Activated naive CD8-positive, alpha-beta T cell treated with anti-CD3 and anti-CD28 coated beads, Interleukin-2, amount 10 ng/mL, durations not matched to agents 7 days and 5 days (primary cell): ENCODE data around the gene SEBOX. TPM values are rescaled to one million over a fixed set of nuclear protein-coding genes. Genes with fewer than 3 reads are reported as not detected.

Source experiments
- ATAC-seq: fragments of 150-1000 bp; cut with Tn5 transposase; one replicate; pipeline ENCODE4 v1.10.0; 2021; ENCODE audit warnings: low read depth, moderate library complexity
- POLR2A ChIA-PET: fragments of 350-600 bp; sonication (Branson Sonifier 250); formaldehyde crosslinking; loops from one replicate; lab custom pipeline; 2021; ENCODE audit warnings: antibody characterized with exemption; lab: Charles Lee
- DNase-seq: peaks from one replicate; pipeline ENCODE4 v3.0.0; 2021
- H3K27ac Mint-ChIP-seq: one replicate; pipeline ENCODE4 v1.8.0; 2022; ENCODE audit warnings: mild to moderate bottlenecking, mixed read lengths
- H3K27me3 Mint-ChIP-seq: one replicate; pipeline ENCODE4 v1.8.0; 2022; ENCODE audit warnings: mild to moderate bottlenecking, moderate library complexity, mixed read lengths
- H3K36me3 Mint-ChIP-seq: one replicate; pipeline ENCODE4 v1.8.0; 2021; ENCODE audit warnings: mild to moderate bottlenecking, mixed read lengths
- H3K4me1 Mint-ChIP-seq: one replicate; pipeline ENCODE4 v1.8.0; 2021; ENCODE audit warnings: mixed read lengths
- H3K4me3 Mint-ChIP-seq: one replicate; pipeline ENCODE4 v1.8.0; 2022; ENCODE audit warnings: mild to moderate bottlenecking, moderate library complexity, mixed read lengths
- H3K9me3 Mint-ChIP-seq: one replicate; pipeline ENCODE4 v1.8.0; 2021; ENCODE audit warnings: mixed read lengths
- total RNA-seq, 2 experiments: library from RNA; stranded (reverse); gene quantifications; one replicate each; pipeline ENCODE4 v1.2.3, GENCODE V29; 2021

The SEBOX gene
- total RNA-seq, 2 experiments from 2014 or later, result not detected

DNA sequence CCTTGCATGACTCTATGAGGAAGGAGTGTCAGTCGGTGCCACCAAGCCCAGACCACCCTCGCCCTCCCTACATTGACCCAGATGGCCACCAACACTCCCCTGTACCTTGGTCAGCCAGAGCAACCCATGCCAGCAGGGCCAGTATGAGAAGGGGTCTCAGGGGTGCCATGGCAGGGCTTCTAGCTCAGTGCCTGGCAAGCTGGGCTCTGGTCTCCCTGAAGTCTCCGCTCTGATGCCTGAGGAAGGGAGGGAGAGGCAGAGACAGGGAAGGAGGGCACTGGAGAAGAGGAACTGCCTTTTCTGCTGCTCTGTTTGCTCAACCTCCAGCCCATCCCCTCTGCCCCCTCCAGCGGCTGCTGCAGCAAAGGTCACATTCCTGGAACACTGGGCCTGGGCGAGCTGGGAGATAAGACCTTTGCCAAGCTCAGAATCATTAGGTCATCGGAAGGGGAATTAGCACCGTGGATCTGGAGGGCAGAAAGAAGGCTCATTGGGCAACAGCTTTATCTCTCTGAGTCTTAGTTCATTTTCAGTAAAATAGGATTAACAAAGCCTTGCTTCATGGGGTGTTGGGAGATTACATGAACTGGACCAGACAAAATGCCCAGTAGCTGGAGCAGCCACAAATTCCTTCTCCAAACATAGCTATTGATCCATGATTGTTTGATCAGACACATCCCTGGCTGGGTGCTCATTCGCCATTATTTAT lies 5.2 kb upstream of the SEBOX start, which contains the start of gene VTN:
Gene VTN, minus strand, starts transcription at position 273 of the 709 bp plus-strand sequence. Its CDS starts 104 bp downstream, at position 169.
- Mint-ChIP-seq H3K9me3 (no peaks in the 10 kb centered on the region), H3K27me3 (no peaks in the 10 kb centered on the region), H3K4me1 (peaks cover 18% of the 10 kb centered on the region), H3K36me3 (no peaks in the 10 kb centered on the region), H3K27ac (peak within 1 kb of the TSS; percentile 88), H3K4me3 (peak within 1 kb of the TSS; percentile 94)
- DNase-seq (no peak), ATAC-seq (no peak)
- POLR2A ChIA-PET, result interaction anchor here (0.8 to 3.4 kb wide), 3 partner anchors 13 to 35 kb away, joined by 3 to 19 read pairs (median 16); partner anchors contain the start of genes IFT20, POLDIP2 and TNFAIP1

DNA sequence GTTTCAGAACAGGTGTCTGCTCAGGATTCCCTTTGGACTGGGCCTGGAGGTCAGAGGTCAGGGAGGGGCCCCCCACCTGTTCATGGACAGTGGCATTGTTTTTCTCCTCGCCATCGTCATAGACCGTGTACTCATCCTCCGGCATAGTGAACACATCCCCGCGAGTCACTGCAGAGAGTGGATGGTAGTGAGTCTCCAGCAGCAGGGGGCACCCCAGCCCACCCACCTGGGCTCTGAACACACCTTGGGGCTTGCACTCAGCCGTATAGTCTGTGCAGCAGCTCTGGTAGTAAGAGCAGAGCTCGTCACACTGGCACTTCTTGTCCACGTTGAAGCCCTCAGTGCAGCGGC lies 4.7 kb upstream of the SEBOX start:
- Mint-ChIP-seq H3K9me3 (no peaks in the 10 kb centered on the region), H3K4me3 (no peak overlapping the region), H3K27me3 (no peaks in the 10 kb centered on the region), H3K27ac (no peak overlapping the region), H3K36me3 (no peaks in the 10 kb centered on the region), H3K4me1 (peaks cover 18% of the 10 kb centered on the region)
- POLR2A ChIA-PET, result interaction anchor here (1.5 to 3.0 kb wide), 2 partner anchors 12 to 15 kb away, joined by 4 to 16 read pairs; partner anchors contain the start of gene POLDIP2
- DNase-seq, result no peak
- ATAC-seq, result no peak

DNA sequence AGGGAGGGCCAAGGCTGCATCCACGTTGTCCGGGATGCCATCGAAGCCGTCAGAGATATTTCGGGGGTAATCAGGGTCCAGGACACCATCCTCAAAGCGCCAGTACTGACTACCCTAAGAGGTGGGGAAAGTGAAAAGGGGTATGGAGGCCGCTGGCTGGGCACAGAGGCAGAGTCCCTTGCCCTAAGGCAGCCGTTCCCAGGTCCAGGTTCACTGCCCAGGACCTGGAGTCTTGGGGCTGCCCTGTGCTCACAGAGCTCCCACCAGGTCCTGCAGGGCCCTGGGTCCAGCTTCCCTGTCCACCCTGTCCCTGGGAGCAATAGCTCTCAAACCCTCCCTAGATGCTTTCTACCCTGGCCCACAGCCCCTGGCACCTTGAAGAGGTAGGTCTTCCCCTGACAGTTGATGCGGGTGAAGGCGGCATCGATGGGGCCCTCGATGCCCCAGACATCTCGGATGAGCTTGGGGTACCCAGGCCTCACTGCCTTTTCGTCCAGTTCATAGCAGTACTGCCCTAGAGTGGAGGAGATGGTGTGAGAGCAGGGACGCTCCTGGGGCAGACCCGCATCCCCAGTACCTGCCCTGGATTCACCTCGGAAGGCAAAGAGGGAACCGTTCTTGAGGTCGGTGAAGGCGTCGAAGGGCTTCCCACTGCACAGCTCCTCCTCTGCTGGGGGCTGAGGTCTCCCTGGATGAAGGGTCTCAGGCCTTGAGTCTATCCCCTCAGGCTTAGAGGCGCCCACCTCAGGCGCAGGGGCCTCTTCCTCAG lies 4.1 kb upstream of the SEBOX start:
- H3K36me3 Mint-ChIP-seq, result no peaks in the 10 kb centered on the region
- no peak overlapping the region for H3K27ac Mint-ChIP-seq
- POLR2A ChIA-PET, result interaction anchor here (1.2 to 1.5 kb wide), 3 partner anchors 11 to 33 kb away, joined by 3 to 5 read pairs (median 4); partner anchors contain the start of genes IFT20 and TNFAIP1
- H3K27me3 Mint-ChIP-seq, result no peaks in the 10 kb centered on the region
- H3K4me3 Mint-ChIP-seq, result no peak overlapping the region
- DNase-seq (no peak), ATAC-seq (no peak)
- H3K9me3 Mint-ChIP-seq, result no peaks in the 10 kb centered on the region
- H3K4me1 Mint-ChIP-seq, result peaks cover 18% of the 10 kb centered on the region

DNA sequence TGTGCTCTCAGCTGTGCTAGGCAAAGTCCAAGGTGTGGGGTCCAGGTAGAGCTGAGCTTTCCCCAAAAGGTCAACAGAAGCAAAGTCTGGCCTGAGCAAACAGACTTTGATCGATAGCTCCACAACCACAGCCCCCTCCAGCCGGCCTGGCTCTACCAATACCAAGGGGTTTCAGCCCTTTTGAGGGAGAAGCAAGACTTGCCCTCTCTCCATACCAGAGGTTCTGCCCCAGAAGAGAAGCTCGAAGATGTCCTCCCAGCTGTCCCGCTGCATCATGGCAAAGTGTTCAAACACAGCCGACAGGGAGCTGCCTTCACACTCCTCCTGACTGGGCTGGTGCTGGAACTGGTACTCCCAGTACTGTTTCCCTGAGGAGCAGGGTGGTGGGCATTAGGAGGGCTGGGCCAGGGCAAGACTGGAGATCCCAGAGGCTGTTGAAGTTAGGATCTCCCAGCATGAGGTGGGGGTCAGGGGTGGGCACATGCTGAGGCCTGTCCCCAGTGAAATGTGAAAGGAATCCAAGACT lies 3.4 kb upstream of the SEBOX start:
- no peak overlapping the region for H3K27ac Mint-ChIP-seq

DNA sequence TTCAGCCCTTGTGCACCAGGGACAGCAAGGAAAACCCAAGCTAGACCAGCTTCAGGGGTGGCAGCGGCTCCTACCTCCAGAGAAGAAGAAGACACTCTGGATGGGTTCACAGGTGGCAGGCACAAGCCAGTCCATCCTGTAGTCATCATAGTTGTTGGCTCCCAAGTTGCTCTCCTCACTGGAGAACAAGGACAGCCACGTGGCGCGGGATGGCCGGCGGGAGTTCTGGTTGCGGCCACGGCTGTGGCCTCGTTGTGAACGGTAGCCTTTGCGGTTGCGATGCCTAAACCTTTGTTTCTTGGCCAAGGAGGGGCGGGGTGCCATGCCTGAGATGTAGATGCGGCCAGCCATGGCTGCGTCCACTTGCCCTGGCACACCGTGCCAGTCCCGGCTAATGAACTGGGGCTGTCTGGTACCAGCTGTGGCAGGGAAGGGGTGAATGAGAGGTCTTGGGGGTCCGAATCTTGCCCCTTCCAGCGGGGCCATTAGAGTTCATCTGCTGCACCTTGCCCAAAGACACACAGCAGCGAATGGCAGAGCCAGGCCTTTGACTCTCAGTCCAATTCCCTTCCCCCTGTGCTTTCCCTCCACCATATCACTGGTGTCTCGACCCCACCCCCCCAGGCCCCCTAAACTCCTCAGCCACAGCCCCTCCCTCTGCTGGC lies 2.8 kb upstream of the SEBOX start:
- Mint-ChIP-seq H3K27ac (no peak overlapping the region), H3K27me3 (no peaks in the 10 kb centered on the region), H3K4me3 (no peak overlapping the region), H3K36me3 (no peaks in the 10 kb centered on the region), H3K4me1 (peaks cover 8% of the 10 kb centered on the region), H3K9me3 (no peaks in the 10 kb centered on the region)
- no peak for DNase-seq
- POLR2A ChIA-PET, result interaction anchor here (1.2 to 2.5 kb wide), 2 partner anchors 10 kb away, joined by 3 to 9 read pairs; partner anchors contain the start of gene POLDIP2
- ATAC-seq, result no peak

More for the DNA sequence above, 3.4 kb upstream of the SEBOX start:
- Mint-ChIP-seq H3K27me3 (no peaks in the 10 kb centered on the region), H3K9me3 (no peaks in the 10 kb centered on the region), H3K4me1 (peaks cover 14% of the 10 kb centered on the region), H3K4me3 (no peak overlapping the region), H3K36me3 (no peaks in the 10 kb centered on the region)
- ATAC-seq, result no peak
- POLR2A ChIA-PET, result interaction anchor here (1.2 to 1.5 kb wide), 3 partner anchors 11 to 33 kb away, joined by 3 to 5 read pairs (median 4); partner anchors contain the start of genes IFT20 and TNFAIP1
- no peak for DNase-seq

DNA sequence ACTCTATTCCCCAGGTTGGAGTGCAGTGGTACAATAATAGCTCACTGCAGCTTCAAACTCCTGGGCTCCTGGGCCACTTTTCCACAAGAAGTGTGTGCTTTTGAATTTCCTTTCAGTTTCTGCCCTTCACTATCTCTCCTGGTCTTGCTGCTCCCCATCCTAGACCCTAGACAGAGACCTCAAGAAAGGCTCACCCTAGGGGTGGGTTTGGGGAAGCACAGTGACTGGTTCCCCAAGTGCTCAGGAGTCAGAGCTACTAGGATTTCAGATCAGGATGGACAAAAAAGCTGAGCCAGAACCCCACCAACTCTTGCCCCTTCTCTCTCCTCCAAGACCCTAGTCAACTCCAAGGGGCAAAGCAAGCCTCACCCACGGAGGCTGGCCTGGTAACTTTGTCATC lies 1.6 kb upstream of the SEBOX start:
- POLR2A ChIA-PET, result interaction anchor here (0.9 to 2.5 kb wide), 2 partner anchors 9 to 31 kb away, joined by 4 to 9 read pairs; partner anchors contain the start of genes POLDIP2 and TNFAIP1
- no peaks in the 10 kb centered on the region for H3K36me3 Mint-ChIP-seq
- no peaks in the 10 kb centered on the region for H3K9me3 Mint-ChIP-seq
- no peaks in the 10 kb centered on the region for H3K27me3 Mint-ChIP-seq
- DNase-seq (no peak), ATAC-seq (no peak)
- H3K27ac Mint-ChIP-seq, result no peak overlapping the region
- no peak overlapping the region for H3K4me3 Mint-ChIP-seq
- H3K4me1 Mint-ChIP-seq, result peaks cover 3% of the 10 kb centered on the region

DNA sequence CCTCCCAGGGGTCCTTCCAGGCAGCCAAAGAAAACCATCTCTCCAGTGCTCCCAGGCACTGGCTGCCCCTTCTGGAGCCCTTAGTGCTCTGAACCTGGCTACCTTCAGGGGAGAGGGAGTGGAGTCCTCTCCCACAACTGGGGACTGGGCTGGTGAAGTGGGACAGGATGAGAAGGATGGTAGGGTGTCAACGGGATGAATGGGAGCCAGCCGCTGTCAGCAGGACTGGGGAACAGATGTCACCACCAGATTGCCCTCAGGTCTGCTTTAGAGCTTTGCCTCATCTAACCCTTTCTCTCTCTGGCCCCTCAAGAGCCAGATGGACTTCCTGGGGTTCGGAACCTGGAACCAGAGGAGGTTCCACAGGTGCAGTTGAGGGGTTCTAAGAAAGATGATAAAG lies 488 bp upstream of the SEBOX start:
- POLR2A ChIA-PET, result interaction anchor here (0.6 to 2.5 kb wide), 2 partner anchors 8 to 73 kb away, joined by 3 to 9 read pairs; partner anchors contain the start of gene POLDIP2
- Mint-ChIP-seq H3K27ac (no peak overlapping the region), H3K4me1 (no peaks in the 10 kb centered on the region), H3K27me3 (no peaks in the 10 kb centered on the region), H3K9me3 (no peaks in the 10 kb centered on the region), H3K36me3 (no peaks in the 10 kb centered on the region), H3K4me3 (no peak overlapping the region)
- no peak for ATAC-seq
- DNase-seq, result no peak

DNA sequence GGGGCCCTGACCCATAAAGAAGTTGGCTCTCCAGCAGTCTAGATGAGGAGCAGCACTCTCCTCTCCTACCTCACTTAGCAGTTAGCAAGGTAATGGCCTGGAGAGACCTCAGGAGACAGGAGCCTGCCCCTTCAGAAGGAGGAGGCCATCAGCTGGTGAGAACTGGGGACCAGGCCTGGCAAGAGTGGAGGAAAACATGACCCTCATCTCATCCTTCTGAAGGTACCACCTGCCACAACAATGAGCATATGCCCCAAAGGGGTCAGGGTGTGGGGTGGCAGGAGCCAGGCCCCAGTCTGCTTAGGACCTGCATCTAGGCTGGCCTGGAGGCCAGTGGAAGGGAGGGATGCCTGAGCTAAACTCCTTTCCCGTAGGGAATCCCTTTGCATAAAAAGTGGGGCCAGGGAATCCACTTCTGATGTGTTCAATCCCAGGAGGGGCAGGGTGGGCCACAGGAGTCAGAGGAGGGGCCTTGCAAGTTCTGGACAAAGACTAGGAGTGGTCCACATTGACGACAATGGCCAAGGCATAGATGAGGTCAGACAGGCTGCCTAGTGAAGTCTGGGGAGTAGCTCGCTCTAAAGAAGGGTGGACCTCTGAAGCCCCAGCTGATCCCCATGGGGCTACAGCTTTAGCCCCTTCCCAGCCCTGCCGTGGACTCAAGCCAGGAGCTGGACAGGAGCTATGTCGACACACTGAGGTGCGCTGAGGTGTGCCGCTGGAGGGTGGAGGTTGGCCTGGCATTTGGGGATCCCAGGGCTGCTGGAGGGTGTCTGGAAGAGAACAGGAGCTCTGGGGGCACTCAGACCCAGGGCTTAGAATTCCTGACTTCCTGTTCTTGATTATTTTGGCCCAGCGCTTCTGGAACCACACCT lies 986 bp downstream of the SEBOX start:
- Mint-ChIP-seq H3K27me3 (no peaks in the 10 kb centered on the region), H3K36me3 (no peaks in the 10 kb centered on the region), H3K4me1 (no peaks in the 10 kb centered on the region), H3K4me3 (no peak overlapping the region), H3K9me3 (no peaks in the 10 kb centered on the region), H3K27ac (no peak overlapping the region)
- DNase-seq, result no peak
- ATAC-seq, result no peak
- POLR2A ChIA-PET, result no interaction called here

DNA sequence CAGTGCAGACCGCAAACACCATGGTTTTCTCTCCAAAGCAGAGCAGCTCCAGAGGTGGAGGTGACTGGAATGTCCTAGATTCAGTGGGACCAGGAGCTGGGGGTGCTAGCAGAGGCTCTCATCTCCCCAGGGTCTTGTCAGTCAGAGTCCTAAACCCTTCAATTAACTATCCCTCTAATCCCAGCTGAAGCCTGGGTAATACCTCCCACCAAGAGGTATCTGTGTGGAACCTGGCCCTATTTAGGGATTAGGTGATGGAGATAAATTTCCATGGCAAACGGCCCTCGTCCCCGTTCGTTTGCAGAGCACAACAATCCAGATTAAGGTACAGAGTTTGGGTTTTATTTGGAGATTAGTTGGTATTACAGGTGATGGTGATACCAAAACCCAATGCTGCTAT lies 1.8 kb downstream of the SEBOX start:
- H3K4me1 Mint-ChIP-seq, result peaks cover 5% of the 10 kb centered on the region
- POLR2A ChIA-PET, result no interaction called here
- DNase-seq, result no peak
- H3K27me3 Mint-ChIP-seq, result no peaks in the 10 kb centered on the region
- no peaks in the 10 kb centered on the region for H3K36me3 Mint-ChIP-seq
- H3K9me3 Mint-ChIP-seq, result no peaks in the 10 kb centered on the region
- no peak for ATAC-seq
- no peak overlapping the region for H3K27ac Mint-ChIP-seq
- H3K4me3 Mint-ChIP-seq, result no peak overlapping the region

GRCh38 chr17:28357901-28358197 lies 7.2 kb downstream of the SEBOX start:
- H3K9me3 Mint-ChIP-seq, result no peaks in the 10 kb centered on the region
- peak overlapping the region; percentile 93 for H3K27ac Mint-ChIP-seq
- DNase-seq, result no peak
- ATAC-seq, result no peak
- H3K36me3 Mint-ChIP-seq, result peaks cover 4% of the 10 kb centered on the region
- POLR2A ChIA-PET, result interaction anchor here (0.6 to 4.4 kb wide), 17 partner anchors 9 to 550 kb away, joined by 3 to 75 read pairs (median 5); partner anchors contain the start of genes IFT20, SARM1, SDF2 and SUPT6H
- H3K4me1 Mint-ChIP-seq, result peaks cover 19% of the 10 kb centered on the region
- H3K4me3 Mint-ChIP-seq, result peak overlapping the region; percentile 94
- no peaks in the 10 kb centered on the region for H3K27me3 Mint-ChIP-seq

DNA sequence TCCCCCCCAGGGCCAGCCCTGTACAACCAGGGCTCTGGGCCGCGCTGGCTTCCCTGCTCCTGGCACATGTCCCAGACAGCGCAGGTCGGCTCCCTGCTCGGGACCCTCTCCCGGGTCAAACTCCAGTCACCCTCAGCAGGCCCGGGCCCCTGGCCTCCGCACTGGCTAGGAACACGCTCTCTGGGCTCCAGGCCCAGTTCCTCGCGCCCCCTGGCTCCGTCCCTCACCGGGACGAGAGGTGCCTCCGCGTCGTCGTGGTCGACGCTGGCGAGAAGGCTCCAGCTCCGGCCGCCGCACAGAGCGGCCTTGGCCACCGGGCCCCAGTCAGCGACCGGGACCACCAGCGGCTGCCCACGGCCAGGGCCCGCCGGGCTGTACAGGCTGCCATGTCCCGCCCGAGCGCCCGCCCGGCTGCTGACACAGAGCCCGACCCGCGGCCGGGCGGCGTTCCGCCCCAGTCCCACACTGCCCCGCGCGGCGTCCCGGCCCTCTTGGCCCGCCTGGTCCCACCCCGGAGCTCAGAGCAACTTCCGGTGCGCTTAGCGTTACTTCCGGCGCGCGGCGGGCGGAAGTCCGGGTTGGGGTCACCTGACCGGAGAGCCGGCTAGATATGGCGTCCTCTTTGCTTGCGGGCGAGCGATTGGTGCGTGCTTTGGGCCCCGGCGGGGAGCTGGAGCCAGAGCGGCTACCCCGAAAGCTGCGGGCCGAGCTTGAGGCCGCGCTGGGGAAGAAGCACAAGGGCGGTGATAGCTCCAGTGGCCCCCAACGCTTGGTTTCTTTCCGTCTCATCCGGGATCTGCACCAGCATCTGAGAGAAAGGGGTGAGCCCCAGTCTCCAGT lies 7.7 kb downstream of the SEBOX start, which contains the start of gene POLDIP2:
Gene POLDIP2, minus strand, starts transcription at position 467 of the 840 bp plus-strand sequence. Its CDS starts 79 bp downstream, at position 388.
- DNase-seq (peak; percentile 97), ATAC-seq (peak; percentile 99)
- Mint-ChIP-seq H3K9me3 (no peaks in the 10 kb centered on the region), H3K4me1 (peaks cover 19% of the 10 kb centered on the region), H3K4me3 (peak within 1 kb of the TSS; percentile 94), H3K27ac (peak within 1 kb of the TSS; percentile 93), H3K27me3 (no peaks in the 10 kb centered on the region), H3K36me3 (peaks cover 6% of the 10 kb centered on the region)
- POLR2A ChIA-PET, result interaction anchor here (0.6 to 4.4 kb wide), 18 partner anchors 9 to 549 kb away, joined by 3 to 75 read pairs (median 4); partner anchors contain the start of genes IFT20, SARM1, SDF2 and SUPT6H
